Myometrial cell (primary cell): ENCODE data around the gene TIPIN. TPM values are rescaled to one million over a fixed set of nuclear protein-coding genes. Genes with fewer than 3 reads are reported as not detected.

Experiments used
- total RNA-seq: library from RNA; depleted of rRNA; stranded (reverse); fragments of >200 nt; gene quantifications from 2 replicates; pipeline ENCODE4 v1.2.3, GENCODE V29; 2015

Gene TIPIN, protein sequence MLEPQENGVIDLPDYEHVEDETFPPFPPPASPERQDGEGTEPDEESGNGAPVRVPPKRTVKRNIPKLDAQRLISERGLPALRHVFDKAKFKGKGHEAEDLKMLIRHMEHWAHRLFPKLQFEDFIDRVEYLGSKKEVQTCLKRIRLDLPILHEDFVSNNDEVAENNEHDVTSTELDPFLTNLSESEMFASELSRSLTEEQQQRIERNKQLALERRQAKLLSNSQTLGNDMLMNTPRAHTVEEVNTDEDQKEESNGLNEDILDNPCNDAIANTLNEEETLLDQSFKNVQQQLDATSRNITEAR
- 5.8 and 10.1 TPM in 2 replicates for total RNA-seq

DNA sequence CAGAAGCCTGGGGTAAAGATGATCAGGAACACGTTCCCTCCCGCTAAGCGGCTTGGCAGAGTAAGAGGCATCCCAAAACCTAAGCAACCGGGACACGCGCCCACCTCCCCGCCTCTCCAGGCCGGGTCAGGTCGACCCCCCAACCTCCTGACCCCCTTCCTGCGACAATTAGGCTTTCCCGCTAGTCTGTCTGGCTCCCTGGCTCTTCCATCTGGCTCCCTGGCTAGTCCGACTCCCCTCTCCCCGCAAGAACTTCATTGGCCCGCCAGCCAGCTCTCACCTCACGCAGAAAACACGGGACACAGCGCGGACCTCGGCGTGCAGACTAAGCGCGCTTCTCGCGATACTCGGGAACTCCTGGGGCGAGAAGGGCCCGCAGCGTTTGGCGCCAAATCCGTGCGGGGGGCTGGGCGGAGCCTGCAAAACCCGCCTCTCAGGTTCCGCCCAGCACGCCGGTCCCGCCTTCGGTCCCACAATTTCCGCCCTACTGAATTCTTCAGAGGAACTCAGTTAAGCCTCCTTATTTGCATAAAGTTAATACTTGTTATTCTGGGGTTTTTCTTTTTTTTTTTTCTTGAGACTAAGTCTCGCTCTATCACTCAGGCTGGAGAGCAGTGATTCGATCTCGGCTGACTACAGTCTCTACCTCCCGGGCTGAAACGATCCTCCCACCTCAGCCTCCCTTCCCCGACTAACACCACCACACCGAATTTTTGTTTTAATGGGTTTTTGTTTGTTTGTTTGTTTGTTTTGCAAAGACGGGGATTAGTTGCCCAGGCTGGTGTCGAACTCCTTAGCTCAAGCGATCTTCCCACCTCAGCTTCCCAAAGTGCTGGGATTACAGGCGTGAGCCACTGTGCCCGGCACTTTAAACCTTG is at the start of gene TIPIN:
Gene TIPIN, minus strand, starts transcription at position 327 of the 878 bp plus-strand sequence. CDS start 3,738 bp downstream, outside the sequence.

DNA sequence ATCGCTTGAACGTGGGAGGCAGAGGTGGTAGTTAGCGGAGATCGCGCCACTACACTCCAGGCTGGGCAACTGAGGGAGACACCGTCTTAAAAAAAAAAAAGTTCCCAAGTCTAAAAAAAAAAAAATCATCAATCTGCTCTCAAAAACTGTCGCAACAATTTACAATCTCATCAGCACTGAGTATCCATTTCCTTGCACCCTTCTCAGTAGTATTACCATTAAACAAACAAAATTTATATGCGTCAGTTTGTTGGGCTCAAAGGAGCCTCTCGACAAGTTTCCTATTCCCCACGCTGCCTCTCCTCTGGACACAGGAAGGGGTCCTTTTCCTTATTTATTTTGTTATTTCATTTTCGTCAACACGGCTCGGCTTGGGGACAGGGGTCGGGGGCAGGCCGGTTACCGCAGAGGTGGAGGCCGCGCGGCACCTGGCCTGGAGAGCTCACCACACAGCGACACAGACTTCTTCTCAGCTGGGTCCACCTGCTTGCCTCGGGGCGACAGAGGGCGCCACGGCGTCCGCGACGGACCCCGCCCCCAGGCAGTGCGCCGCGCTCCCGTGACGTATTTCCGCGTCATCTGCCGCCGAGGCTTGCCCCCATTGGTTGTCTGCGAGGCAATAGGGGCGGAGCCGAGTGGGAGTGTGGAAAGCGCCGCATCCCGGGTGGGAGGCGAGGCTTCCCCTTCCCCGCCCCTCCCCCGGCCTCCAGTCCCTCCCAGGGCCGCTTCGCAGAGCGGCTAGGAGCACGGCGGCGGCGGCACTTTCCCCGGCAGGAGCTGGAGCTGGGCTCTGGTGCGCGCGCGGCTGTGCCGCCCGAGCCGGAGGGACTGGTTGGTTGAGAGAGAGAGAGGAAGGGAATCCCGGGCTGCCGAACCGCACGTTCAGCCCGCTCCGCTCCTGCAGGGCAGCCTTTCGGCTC is 30.0 kb upstream of the TIPIN start, which contains the start of gene MAP2K1:
Gene MAP2K1, plus strand, starts transcription at position 709 of the 920 bp plus-strand sequence. CDS start 436 bp downstream, outside the sequence.

DNA sequence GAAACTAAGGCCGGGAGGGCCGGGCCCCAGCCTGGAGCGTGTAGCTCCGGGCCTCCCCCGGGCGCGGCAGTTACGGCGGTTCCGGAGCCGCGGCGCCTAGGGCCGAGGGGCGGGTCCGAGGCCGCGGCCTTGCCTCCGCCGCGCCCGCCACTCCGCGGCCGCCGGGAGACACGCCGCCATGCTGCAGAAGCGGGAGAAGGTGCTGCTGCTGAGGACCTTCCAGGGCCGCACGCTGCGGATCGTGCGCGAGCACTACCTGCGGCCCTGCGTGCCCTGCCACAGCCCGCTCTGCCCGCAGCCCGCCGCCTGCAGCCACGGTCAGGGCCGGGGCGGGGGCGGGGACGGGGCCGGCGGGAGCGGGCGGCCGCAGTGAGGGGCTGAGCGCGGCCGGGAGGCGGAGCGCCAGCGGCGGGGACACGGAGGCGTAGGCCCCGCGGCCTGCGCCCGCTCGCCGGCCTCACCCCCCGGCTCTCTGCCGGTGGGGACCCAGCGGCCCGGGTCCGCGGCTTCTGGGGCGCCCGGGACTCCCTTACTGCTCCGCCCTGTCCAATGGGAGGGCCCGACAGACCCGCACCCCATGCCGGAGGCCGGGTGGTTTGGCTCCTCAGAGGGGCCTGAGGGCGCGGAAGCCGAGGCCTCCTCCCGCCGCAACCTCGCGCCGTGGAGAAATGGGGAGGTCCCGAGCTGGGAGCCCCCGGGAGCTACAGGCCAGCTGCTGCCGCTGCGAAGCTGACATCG is 62.9 kb downstream of the TIPIN start, which contains the start of gene DIS3L:
Gene DIS3L, plus strand, starts transcription at position 150 of the 738 bp plus-strand sequence. Its CDS starts 29 bp downstream, at position 179.

Other genes with a start within 250 kb of the TIPIN start
- not detected in 2 replicates for gene MEGF11, start 102.9 kb downstream of the TIPIN start, total RNA-seq
- gene DIS3L, start 63.1 kb downstream of the TIPIN start, total RNA-seq: 21.3 and 30.0 TPM in 2 replicates
- gene MAP2K1, start 30.2 kb upstream of the TIPIN start, total RNA-seq: 33.4 and 34.0 TPM in 2 replicates
- gene SNAPC5, start 141.1 kb upstream of the TIPIN start, total RNA-seq: 14.7 and 17.0 TPM in 2 replicates
- 5,812 and 6,955 TPM in 2 replicates for gene RPL4, start 148.2 kb upstream of the TIPIN start, total RNA-seq
- gene ZWILCH, start 148.6 kb upstream of the TIPIN start, total RNA-seq: 26.5 and 35.1 TPM in 2 replicates
- 0.58 and 3.5 TPM in 2 replicates for gene LCTL, start 209.3 kb upstream of the TIPIN start, total RNA-seq